HCT116 (cell line): Measurements from ENCODE around the gene RAPSN.

Experiments used
- CBX3 ChIP-seq: IDR thresholded peaks from 2 replicates; pipeline ENCODE4 v1.6.1; 2012; ENCODE audit warnings: low read depth
- CEBPB ChIP-seq: IDR thresholded peaks from 2 replicates; pipeline ENCODE4 v1.6.1; 2012; ENCODE audit warnings: low read depth
- CTCF ChIP-seq, 3 experiments: fragments of 200-600 bp in 1 of 3; sonication (generic) in 1 of 3; IDR thresholded peaks in 2 of 3; conservative IDR thresholded peaks in 1 of 3; 2 replicates each; pipeline ENCODE4 v1.5.1; 2012 to 2017; ENCODE audit warnings: low read depth in 2 of 3, low read length in 2 of 3, antibody characterized with exemption in 1 of 3, borderline replicate concordance in 1 of 3, control low read depth in 1 of 3, mild to moderate bottlenecking in 1 of 3, mixed read lengths in 1 of 3, mixed run types in 1 of 3, moderate library complexity in 1 of 3; ENCODE audit not compliant: insufficient read depth in 1 of 3
- EZH2 ChIP-seq: fragments of 200-600 bp; sonication (generic); IDR thresholded peaks from 2 replicates; pipeline ENCODE4 v1.6.1; 2017; ENCODE audit warnings: antibody characterized with exemption, mixed run types
- EZH2phosphoT487 ChIP-seq: fragments of 200-600 bp; IDR thresholded peaks from 2 replicates; pipeline ENCODE4 v1.6.1; 2018; ENCODE audit warnings: antibody characterized with exemption, borderline replicate concordance
- FOSL1 ChIP-seq: IDR thresholded peaks from 2 replicates; pipeline ENCODE4 v1.6.1; 2012; ENCODE audit warnings: low read depth
- POLR2A ChIP-seq: IDR thresholded peaks from 2 replicates; pipeline ENCODE4 v1.7.0; 2011; ENCODE audit warnings: borderline replicate concordance; ENCODE audit not compliant: insufficient read depth, insufficient read length; ENCODE audit errors: extremely low read depth
- POLR2AphosphoS5 ChIP-seq: IDR thresholded peaks from 2 replicates; pipeline ENCODE4 v1.6.1; 2011; ENCODE audit warnings: mild to moderate bottlenecking, low read depth, low read length, moderate library complexity
- REST ChIP-seq: IDR thresholded peaks from 2 replicates; pipeline ENCODE4 v1.6.1; 2012; ENCODE audit warnings: low read depth
- ZNF274 ChIP-seq: fragments of 200-500 bp; sonication (Bioruptor generic); IDR thresholded peaks from 2 replicates; pipeline ENCODE4 v1.6.1; 2014; ENCODE audit warnings: mild to moderate bottlenecking, low read depth, low read length, inconsistent platforms

- no peak for TF ChIP-seq CTCF (IDR thresholded peaks at IDR 0.05 in 2 of 3, conservative IDR thresholded peaks at IDR 0.05 in 1 of 3; ENCODE audit: borderline replicate concordance in 1 of 3, insufficient read depth in 1 of 3, low read depth in 2 of 3, low read length in 2 of 3)
- TF ChIP-seq EZH2, result no peak
- TF ChIP-seq POLR2A, result no peak
- no peak for TF ChIP-seq CBX3
- TF ChIP-seq FOSL1, result no peak
- TF ChIP-seq REST, result no peak
- TF ChIP-seq CEBPB, result no peak
- TF ChIP-seq POLR2AphosphoS5, result no peak
- no peak for TF ChIP-seq ZNF274
- TF ChIP-seq EZH2phosphoT487, result no peak
Observed at GRCh38 chr11:47438721-47439120, 10.2 kb downstream of the RAPSN start.
